GM19238 (cell line): Measurements from ENCODE around the gene FAM13A.
"Not testable (repeated sequence)": the region's sequence is repeated elsewhere in the genome, so short reads cannot be mapped to it uniquely, and the experiment has no call there.

Experiments used
- DNase-seq: peaks from one replicate; pipeline ENCODE4 v3.0.0; 2011; ENCODE audit warnings: low spot score; ENCODE audit not compliant: insufficient read length

Gene FAM13A

DNA sequence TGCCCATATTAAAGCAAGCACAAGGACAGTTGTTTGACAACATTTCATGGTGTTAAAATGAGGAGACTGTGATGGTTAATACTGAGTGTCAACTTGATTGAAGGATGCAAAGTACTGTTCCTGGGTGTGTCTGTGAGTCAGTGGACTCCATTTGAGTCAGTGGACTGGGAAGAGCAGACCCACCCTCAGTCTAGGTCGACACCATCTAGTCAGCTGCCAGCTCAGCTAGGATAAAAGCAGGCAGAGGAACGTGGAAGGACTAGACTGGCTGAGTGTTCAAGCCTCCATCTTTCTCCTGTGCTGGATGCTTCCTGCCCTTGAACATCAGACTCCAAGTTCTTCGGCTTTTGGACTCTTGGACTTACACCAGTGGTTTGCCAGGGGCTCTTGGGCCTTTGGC is 203.4 kb downstream of the FAM13A start:
- not testable (repeated sequence) for DNase-seq

DNA sequence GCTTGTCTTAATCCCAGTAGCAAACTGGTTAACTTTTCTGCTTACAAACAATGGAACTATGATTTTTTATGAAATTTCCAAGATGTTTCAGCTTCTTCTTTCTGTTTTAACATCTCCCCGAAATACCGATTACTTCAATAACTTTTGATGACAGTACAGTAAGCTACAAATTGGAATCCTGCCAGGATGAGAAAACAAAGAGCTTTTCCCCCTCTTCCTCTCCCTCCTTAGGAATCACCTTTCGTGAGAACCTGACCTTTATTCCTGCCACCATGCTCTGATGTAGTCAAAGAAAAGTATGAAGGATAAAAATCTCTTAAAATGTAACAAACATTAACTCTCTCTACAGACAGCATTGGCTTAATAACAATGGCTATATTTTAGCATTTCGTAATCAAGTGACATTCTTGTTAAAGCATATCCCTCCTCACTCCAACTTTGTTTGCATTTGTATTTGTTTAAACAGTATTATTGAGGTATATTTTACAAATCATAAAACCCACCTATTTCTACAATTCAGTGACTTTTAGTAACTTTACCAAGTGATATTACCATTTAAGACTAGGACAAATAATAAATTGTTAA is 210.7 kb downstream of the FAM13A start:
- no peak for DNase-seq

DNA sequence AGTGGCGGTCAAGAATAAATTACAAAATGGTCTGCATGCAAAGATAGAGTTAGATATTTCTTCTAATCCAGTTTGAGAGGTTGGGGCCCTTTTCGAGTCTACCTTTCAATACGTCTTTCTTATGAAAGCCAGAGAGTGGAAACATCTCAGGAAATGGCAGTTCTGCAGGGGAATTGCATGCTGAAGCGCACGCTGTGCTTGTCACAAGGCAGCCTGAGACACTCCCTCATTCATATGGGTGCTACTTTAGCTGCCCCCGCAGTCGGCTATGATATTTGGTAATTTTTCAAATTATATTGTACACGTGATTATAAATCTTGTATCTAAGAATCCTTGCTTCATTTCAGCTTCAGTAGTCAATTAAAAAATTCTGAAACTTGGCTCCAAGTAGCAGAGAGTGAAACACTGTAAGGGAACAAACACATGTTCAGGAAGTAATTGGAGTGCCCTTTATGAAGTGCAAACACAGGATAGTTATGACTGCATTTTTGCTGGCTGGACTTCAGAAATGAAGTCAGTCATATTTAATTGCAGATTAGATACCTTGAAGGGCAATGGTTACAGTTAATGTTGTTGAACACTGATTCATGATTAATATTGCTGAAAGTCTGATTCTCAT is 213.8 kb downstream of the FAM13A start:
- DNase-seq, result no peak

DNA sequence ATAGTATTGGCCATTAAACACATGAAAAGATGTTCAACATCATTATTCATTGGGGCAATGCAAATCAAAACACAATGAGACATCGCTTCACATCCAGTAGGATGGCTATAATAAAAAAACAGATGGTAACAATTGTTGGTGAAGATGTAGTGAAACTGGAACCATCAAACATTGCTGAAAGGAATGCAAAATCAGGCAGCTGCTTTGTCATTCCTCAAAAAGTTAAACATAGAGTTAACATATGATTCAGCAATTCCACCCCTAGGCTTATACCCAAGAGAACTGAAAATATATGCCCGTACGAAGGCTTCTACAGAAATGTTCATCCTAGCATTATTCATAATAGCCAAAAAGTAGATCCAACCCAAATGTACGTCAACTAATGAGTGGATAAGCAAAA is 215.3 kb downstream of the FAM13A start:
- no peak for DNase-seq

- DNase-seq, result no peak
Measured at GRCh38 chr4:88836216-88836615, 220.8 kb downstream of the FAM13A start.

DNA sequence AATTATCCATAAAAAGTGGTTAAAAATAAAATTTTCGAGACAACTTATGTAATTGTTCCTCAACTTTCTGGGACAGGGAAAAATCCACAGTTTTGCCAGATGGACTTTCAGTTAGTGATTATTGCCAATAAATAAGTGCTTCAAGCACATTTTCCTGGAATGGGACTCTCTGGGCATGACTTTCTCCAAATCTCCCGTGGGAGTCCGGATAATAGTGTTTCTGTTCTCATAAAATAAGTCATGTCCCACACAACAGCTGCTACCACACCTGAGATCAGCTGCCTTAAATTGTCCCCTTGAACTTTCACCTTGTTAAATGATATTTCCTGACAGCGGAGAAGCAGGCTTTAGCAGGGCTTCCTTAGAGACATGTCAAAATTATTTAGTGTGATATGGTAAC is 226.0 kb downstream of the FAM13A start:
- DNase-seq, result no peak

GRCh38 chr4:88830598-88830997 is 226.4 kb downstream of the FAM13A start:
- no peak for DNase-seq

DNA sequence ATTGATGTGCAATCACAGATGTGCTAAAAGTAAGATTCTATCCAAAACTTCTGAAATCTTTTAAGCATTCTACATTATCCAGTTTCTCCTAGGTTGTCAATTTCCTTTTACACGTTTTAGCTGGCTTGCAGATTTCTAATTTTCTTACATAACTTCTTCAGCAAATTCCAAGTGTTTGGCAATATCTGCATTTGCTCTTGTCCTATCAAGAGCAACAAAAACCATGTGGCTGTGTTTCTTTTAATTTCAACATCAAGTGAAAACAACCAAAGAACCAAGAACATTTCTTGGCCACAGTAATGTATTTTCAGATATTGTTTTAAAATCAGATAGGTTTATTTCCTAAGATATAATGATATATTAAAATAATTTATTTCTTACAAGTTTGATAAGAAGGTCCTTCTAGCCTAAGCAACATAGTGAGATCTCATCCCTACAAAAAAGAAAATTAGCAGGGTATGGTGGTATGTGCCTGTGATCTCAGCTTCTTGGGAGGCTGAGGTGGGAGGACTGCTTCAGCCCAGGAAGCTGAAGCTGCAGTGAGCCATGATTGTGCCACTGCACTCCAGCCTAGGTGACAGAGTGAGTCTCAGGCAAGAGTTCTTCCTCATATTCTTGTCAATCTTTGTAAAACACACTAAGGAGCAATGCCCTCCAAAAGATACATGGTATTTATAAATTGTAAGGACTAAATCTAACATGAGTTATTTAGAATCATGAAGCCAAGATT is 228.0 kb downstream of the FAM13A start:
- no peak for DNase-seq

- no peak for DNase-seq
Measured at GRCh38 chr4:88827442-88827841, 229.5 kb downstream of the FAM13A start.

- DNase-seq, result no peak
Measured at GRCh38 chr4:88826771-88827170, 230.2 kb downstream of the FAM13A start.

DNA sequence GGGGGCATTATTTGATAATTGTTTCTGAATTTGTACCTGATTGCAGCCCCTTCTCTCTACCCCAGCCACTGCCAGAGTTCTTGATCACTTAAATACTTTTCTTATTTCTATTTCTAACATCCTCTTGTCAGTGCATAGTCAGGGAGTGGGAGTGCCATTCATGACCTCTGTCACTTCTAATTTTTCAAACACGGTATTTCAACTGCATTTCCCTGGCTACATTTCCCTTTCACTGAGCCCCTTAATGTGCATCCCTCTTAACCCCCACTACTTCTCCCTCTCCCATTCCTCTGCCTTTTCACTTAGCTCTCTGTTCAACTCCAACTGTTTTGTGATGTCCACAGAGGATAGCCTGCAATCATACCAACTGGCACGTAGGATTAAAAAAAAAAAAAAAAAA is 231.1 kb downstream of the FAM13A start:
- DNase-seq, result no peak

DNA sequence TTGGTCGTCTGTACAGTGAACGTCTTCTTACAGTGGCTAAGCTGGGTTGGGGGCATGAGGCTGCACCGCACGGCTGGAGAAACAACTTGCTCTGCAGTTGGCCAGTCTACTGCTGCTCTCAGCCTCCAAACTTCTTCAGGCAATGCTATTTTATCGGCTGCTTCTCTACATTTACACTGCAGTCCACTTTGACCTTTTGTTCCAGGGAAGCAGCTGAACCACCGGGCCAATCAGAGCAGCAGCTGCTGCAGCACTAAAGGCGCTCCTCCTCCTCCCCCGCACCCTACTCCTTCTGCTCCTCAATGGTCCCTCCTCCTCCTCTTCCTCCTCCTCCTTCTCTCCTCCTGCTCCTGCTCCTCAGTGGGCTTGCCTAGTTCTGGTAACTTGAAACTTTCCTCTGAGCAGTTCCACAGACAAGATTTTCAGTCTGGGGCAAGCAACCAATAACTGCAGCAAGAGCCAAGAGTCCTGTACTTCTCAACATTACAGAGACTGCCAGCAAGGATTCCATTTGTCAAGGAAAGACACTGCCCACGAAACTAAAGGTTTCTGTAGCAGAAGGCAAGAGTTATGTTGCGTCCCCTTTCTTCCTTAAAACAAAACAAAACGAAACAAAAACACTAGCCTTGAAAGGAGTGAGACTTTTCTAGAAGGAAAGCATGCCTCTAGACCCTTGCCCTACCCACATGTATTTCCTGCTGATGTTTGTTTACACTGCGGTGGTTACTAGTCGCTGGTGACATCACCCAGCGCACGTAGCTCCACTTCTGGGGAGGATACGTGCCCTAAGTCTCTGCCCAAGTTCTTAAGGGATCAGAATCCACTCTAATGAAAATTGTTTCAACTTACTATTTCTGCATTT is 233.7 kb downstream of the FAM13A start:
- DNase-seq, result peak; percentile 35

GRCh38 chr4:88822034-88822789 is 234.8 kb downstream of the FAM13A start:
- DNase-seq, result no peak

GRCh38 chr4:88821522-88821921 is 235.5 kb downstream of the FAM13A start:
- DNase-seq, result no peak

DNA sequence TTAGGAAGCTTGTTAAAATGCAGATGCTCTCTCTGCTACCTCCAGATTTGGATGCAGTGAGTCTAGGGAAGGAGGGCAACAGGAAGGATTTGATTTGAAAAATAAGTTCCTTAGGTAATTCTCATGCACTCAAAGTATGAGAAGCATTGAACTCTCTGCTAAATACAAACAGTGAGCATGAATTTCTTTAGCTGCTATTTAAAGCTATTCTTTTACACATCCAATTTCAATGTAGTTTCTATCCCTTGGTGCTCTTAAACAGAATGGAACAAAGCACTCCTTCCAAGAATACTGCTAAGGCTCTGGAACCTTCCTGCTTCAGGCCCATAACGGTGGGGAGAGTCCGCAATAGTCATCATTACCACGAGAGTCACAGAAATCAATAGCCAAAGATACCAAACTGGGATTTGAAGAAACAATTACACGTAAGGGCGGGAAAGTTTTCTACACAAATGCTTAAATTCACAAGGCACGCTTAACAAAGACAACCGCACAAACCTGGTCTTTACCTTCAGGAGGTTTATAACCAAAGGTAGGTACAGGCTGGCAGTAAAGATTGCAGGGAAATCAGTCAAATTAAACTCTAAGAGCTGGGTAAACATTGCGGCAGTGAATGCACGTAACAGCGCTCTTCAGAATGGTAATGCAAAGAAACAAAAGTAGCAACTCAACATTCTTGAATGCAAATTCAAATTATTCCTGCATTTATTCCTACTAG is 236.1 kb downstream of the FAM13A start:
- no peak for DNase-seq

DNA sequence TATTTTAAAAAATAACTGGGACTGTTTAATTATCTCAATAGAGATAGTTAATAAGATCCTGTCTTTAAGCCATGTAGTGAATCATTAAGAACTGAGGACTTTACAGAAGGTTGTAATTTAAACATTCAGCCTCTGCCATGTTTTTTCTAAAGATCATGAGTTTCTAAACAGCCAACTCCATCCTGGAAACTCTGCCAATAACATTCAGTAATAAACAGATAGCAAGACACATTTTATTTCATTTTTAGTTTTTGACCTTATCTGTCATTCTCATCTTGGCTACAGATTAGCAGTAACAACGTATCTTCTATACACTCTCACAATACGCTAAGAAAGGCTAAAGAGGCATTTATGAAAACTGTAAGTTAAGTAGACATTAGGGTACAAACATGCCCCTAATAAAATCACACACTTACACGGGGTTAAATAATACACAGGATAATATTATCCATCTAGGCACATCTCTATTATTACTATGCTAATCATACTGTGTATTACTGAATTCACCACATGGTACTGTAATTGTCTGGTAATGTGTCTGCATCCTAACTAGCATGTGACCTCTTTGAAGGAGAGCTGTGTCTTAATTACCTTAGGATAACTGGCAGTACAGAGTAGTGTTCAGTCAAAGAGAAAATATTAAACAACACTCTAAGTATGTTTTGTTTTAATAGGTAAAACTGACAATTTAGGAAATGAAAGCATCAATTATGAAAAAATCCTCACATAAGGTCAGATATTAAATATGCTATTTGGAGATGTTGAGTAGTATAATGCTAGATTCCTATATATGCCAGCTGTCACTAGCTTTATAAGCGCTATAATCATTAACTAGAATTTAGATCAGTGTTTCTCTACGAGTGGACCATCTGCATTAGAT is 236.9 kb downstream of the FAM13A start:
- DNase-seq, result no peak

DNA sequence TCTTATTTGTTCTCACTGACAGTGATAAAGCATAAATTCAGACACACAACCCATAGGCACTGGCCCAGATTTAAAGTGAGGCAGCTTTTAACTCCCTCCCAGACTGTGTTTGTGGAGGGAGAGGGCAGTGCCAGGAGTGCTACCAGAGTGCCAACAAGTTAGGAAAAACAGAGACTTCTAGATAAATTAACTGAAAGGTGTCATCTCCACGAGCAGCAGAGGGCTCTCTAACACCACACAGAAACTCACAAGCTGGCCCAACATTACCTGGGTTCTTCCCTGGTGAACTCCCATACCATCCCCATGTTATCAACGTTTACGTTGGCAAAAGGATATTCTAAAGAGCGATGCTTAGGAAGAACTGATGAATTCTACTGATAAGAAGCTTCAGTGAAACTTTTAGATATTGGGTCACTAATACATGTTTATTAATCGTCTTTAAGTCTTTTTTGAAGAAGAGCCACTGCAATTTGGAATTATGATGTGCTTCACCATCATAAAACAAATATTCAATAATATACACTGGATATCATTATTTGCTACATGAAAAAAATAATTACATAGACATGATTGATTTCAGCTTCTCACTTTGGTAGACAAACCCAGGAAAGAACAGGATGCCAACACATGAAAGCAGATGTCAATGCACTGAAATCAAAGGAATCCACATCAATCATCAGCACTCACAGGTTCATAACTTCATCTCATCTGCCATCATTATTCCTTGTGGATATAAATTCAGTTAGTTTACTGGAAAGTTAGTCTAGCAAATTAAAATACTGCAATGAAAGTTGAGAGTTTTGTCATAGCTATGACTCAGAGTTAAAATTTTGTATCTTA is 238.1 kb downstream of the FAM13A start:
- DNase-seq, result no peak

GRCh38 chr4:88817740-88818139 is 239.2 kb downstream of the FAM13A start:
- DNase-seq, result no peak

GRCh38 chr4:88816360-88816759 is 240.6 kb downstream of the FAM13A start:
- no peak for DNase-seq
